Keratinocyte (primary cell): Measurements from ENCODE around the gene PPP1R1C. TPM values are rescaled to one million over a fixed set of nuclear protein-coding genes. Genes with fewer than 3 reads are reported as not detected.

Source experiments
- DNase-seq: peaks from one replicate; pipeline ENCODE4 v3.0.0-alpha.2; 2011; ENCODE audit warnings: low read depth, missing footprints, low spot score
- FAIRE-seq: peaks from 2 replicates; lab custom pipeline; 2011; peaks lifted over from hg19 to GRCh38; lab: Jason Lieb, UNC
- H2AFZ ChIP-seq: 2 replicates; pipeline ENCODE4 v1.6.0; 2012; ENCODE audit warnings: low read length, control low read depth, inconsistent platforms; ENCODE audit not compliant: control insufficient read depth
- H3K27ac ChIP-seq: 2 replicates; pipeline ENCODE4 v1.5.1; 2011; ENCODE audit warnings: low read length; ENCODE audit not compliant: control insufficient read depth, insufficient read depth
- H3K27me3 ChIP-seq: 3 replicates; pipeline ENCODE4 v1.6.0; 2011; ENCODE audit warnings: low read length; ENCODE audit not compliant: control insufficient read depth, insufficient read depth; ENCODE audit errors: extremely low read depth
- H3K36me3 ChIP-seq, 2 experiments: 2 replicates in 1 of 2; 3 replicates in 1 of 2; pipeline ENCODE4 v1.5.1; 2011; ENCODE audit warnings: low read length in 2 of 2, mild to moderate bottlenecking in 1 of 2; ENCODE audit not compliant: control insufficient read depth in 2 of 2, insufficient read depth in 2 of 2; ENCODE audit errors: extremely low read depth in 1 of 2
- H3K4me1 ChIP-seq: 3 replicates; pipeline ENCODE4 v1.5.1; 2011; ENCODE audit warnings: low read length; ENCODE audit not compliant: control insufficient read depth, insufficient read depth; ENCODE audit errors: extremely low read depth
- H3K4me2 ChIP-seq: 3 replicates; pipeline ENCODE4 v1.6.0; 2011; ENCODE audit warnings: low read depth, low read length; ENCODE audit not compliant: control insufficient read depth, insufficient read depth; ENCODE audit errors: extremely low read depth
- H3K4me3 ChIP-seq, 3 experiments: fragments of 200-600 bp in 1 of 3; sonication (generic) in 1 of 3; 2 replicates in 2 of 3; 3 replicates in 1 of 3; pipeline ENCODE4 v1.5.1; 2011 to 2016; ENCODE audit warnings: low read length in 3 of 3, mild to moderate bottlenecking in 3 of 3, control low read depth in 2 of 3, inconsistent platforms in 1 of 3, low read depth in 1 of 3, mixed read lengths in 1 of 3, mixed run types in 1 of 3, moderate library complexity in 1 of 3; ENCODE audit not compliant: control insufficient read depth in 2 of 3, insufficient read depth in 2 of 3; ENCODE audit errors: extremely low read depth in 1 of 3
- H3K79me2 ChIP-seq: 2 replicates; pipeline ENCODE4 v1.6.0; 2012; ENCODE audit warnings: low read length; ENCODE audit not compliant: control insufficient read depth, insufficient read depth
- H3K9ac ChIP-seq: 3 replicates; pipeline ENCODE4 v1.6.0; 2011; ENCODE audit warnings: low read length; ENCODE audit not compliant: control insufficient read depth, insufficient read depth; ENCODE audit errors: extremely low read depth
- H3K9me1 ChIP-seq: 3 replicates; pipeline ENCODE4 v1.6.0; 2011; ENCODE audit warnings: low read length; ENCODE audit not compliant: control insufficient read depth, insufficient read depth; ENCODE audit errors: extremely low read depth
- H3K9me3 ChIP-seq: 2 replicates; pipeline ENCODE4 v1.5.1; 2012; ENCODE audit warnings: low read depth, low read length; ENCODE audit not compliant: control insufficient read depth
- H4K20me1 ChIP-seq: 3 replicates; pipeline ENCODE4 v1.6.0; 2011; ENCODE audit warnings: low read length; ENCODE audit not compliant: control insufficient read depth, insufficient read depth; ENCODE audit errors: extremely low read depth
- CTCF ChIP-seq, 3 experiments: IDR thresholded peaks in 1 of 3; conservative IDR thresholded peaks in 1 of 3; optimal IDR thresholded peaks in 1 of 3; 2 replicates in 2 of 3; 3 replicates in 1 of 3; pipeline versions ENCODE3 to v1.5.1; 2011; ENCODE audit warnings: low read length in 3 of 3, mild to moderate bottlenecking in 3 of 3, moderate library complexity in 2 of 3, control low read depth in 1 of 3, inconsistent platforms in 1 of 3; ENCODE audit not compliant: insufficient read depth in 2 of 3; ENCODE audit errors: extremely low read depth in 1 of 3
- EZH2 ChIP-seq: IDR thresholded peaks from one replicate; pipeline ENCODE4 v1.6.1; 2012; ENCODE audit warnings: inconsistent platforms, mild to moderate bottlenecking, low read length, moderate library complexity
- dilution Hi-C: fragments of 300-500 bp; cut with MboI; formaldehyde crosslinking; loops from one replicate; pipeline ENCODE4 v1.7.0; 2020; ENCODE audit warnings: low sequenced_read_pairs; ENCODE audit not compliant: extremely low pct_ligation_motif_present
- polyA plus RNA-seq, 5 experiments: library from polyadenylated mRNA; depleted of rRNA in 3 of 5; stranded (reverse) in 3 of 5; stranded (forward) in 1 of 5; unstranded in 1 of 5; fragments of >200 nt; gene quantifications; 1 replicate in 1 of 5; 2 replicates in 3 of 5; 3 replicates in 1 of 5; pipeline versions ENCODE4 v1.2.1 to v1.2.3, GENCODE V29; 2011 to 2012; ENCODE audit warnings: missing spikeins in 2 of 5, low read depth in 1 of 5, low replicate concordance in 1 of 5

Gene PPP1R1C
- polyA plus RNA-seq, 1 donor (not counting 4 experiments of a cell fraction or from before 2014, with no cell fraction given): 4.3 TPM

- Histone ChIP-seq H2AFZ (peak overlapping the region; percentile 49), H3K27ac (peak overlapping the region; percentile 50), H3K9ac (no peak overlapping the region), H3K79me2 (no peaks in the 10 kb centered on the region), H3K36me3 (no peaks in the 10 kb centered on the region), H3K4me1 (peaks cover 30% of the 10 kb centered on the region), H3K9me3 (no peaks in the 10 kb centered on the region), H3K27me3 (no peaks in the 10 kb centered on the region), H3K4me3 (peak overlapping the region in 2 of 3 experiments; percentile 29 to 32), H3K9me1 (no peaks in the 10 kb centered on the region), H4K20me1 (no peaks in the 10 kb centered on the region), H3K4me2 (peak overlapping the region; percentile 58)
- DNase-seq: no peak
- peak; percentile 95 for FAIRE-seq
- dilution Hi-C loops: no loop called here
- TF ChIP-seq EZH2: no peak
- no peak for TF ChIP-seq CTCF (optimal IDR thresholded peaks at IDR 0.05 in 1 of 3, IDR thresholded peaks at IDR 0.05 in 1 of 3, conservative IDR thresholded peaks at IDR 0.05 in 1 of 3; ENCODE audit: extremely low read depth in 1 of 3, insufficient read depth in 2 of 3, low read length in 3 of 3)
Measured at GRCh38 chr2:181949047-181949446, 36.6 kb upstream of the PPP1R1C start.

GRCh38 chr2:181952404-181953226, 33.0 kb upstream of the PPP1R1C start:
- H3K9me3 ChIP-seq: no peaks in the 10 kb centered on the region
- no peaks in the 10 kb centered on the region for H3K9me1 ChIP-seq
- H3K4me3 ChIP-seq: no peak overlapping the region
- FAIRE-seq (no peak), DNase-seq (no peak)
- no peak overlapping the region for H3K9ac ChIP-seq
- TF ChIP-seq CTCF (optimal IDR thresholded peaks at IDR 0.05 in 1 of 3, IDR thresholded peaks at IDR 0.05 in 1 of 3, conservative IDR thresholded peaks at IDR 0.05 in 1 of 3; ENCODE audit: extremely low read depth in 1 of 3, insufficient read depth in 2 of 3, low read length in 3 of 3): no peak
- TF ChIP-seq EZH2: no peak
- H4K20me1 ChIP-seq: no peaks in the 10 kb centered on the region
- H3K27me3 ChIP-seq: no peaks in the 10 kb centered on the region
- no peak overlapping the region for H3K27ac ChIP-seq
- H3K4me2 ChIP-seq: no peak overlapping the region
- no peak overlapping the region for H2AFZ ChIP-seq
- no peaks in the 10 kb centered on the region for H3K79me2 ChIP-seq
- dilution Hi-C loops: no loop called here
- peaks cover 30% of the 10 kb centered on the region for H3K4me1 ChIP-seq
- no peaks in the 10 kb centered on the region for H3K36me3 ChIP-seq
